ENCODE data around the gene MYO1E.

GRCh38 chr15:59340325-59340724 lies 32.3 kb downstream of the MYO1E start:
- TF ChIP-seq BHLHE40 (IDR thresholded peaks at IDR 0.05; ENCODE audit: borderline replicate concordance) (no peak), FOXM1 (IDR thresholded peaks at IDR 0.05; ENCODE audit: borderline replicate concordance) (no peak)

Data from HEK293T (cell line).